Heart left ventricle (tissue), 13 donors: ENCODE results near the gene DHFR2.

Experiments used
- CTCF ChIP-seq, 12 donors: fragments of 200-600 bp; sonication (generic) in 4 of 12; IDR thresholded peaks; one replicate each; pipeline versions ENCODE4 v1.5.0 to v1.8.0; 2018 to 2022; ENCODE audit warnings: antibody characterized with exemption in 12 of 12, mild to moderate bottlenecking in 5 of 12
- POLR2A ChIP-seq, 2 donors: fragments of 450-650 bp; IDR thresholded peaks; one replicate each; pipeline ENCODE4 v1.6.1; 2017; ENCODE audit warnings: antibody characterized with exemption in 2 of 2, mild to moderate bottlenecking in 2 of 2, moderate library complexity in 2 of 2
- donor health status: ischemic (EF 13 %, LVEDD 7.1; RV severe dilation, severe dysfunction).
- donor health status: DM: no; HTN: yes; CAD: no.
- donor health status: DM: no; HTN: no; CAD: no.
- donor health status: ischemic (EF 25% LVEDD 6.9; RV normal size, moderate dysfunction).
- donor health status: ischemic (EF 25% LVEDD 5.7; RV mildly dilated, moderate dysfunction).
- donor health status: ischemic (EF 35%, LVEDD 5.7; RV mildly dilated, moderate dysfunction).
- donor health status: nonischemic (EF 11% LVEDD 7.7; RV severe dilation, severe dysfunction).
- donor health status: DM: yes; HTN: yes; CAD: no.
- donor health status: PGD.
- donor health status: ischemic (EF 29% LVEDD 5.4; RV normal size, mild dysfunction).
- donor health status: nonischemic (EF 23%, LVEDD 6.1; RV moderate dilation, normal function).

GRCh38 chr3:94099311-94099710 lies 36.6 kb upstream of the DHFR2 start:
- no peak for TF ChIP-seq CTCF (IDR thresholded peaks at IDR 0.05)
- no peak for TF ChIP-seq POLR2A (IDR thresholded peaks at IDR 0.05)
